IPS-15b (cell line): ENCODE measurements around the gene CLCN7.

Experiments
- H3K27me3 ChIP-seq: one replicate; pipeline ENCODE4 v1.6.1; 2013; ENCODE audit warnings: low read length; ENCODE audit not compliant: control insufficient read depth, insufficient read depth
- H3K36me3 ChIP-seq: one replicate; pipeline ENCODE4 v1.6.1; 2013; ENCODE audit warnings: low read length; ENCODE audit not compliant: control insufficient read depth, insufficient read depth
- H3K4me1 ChIP-seq: one replicate; pipeline ENCODE4 v1.6.1; 2013; ENCODE audit warnings: mild to moderate bottlenecking, low read length; ENCODE audit not compliant: control insufficient read depth, insufficient read depth
- H3K4me3 ChIP-seq: one replicate; pipeline ENCODE4 v1.5.1; 2013; ENCODE audit warnings: low read depth, low read length
- H3K9ac ChIP-seq: one replicate; pipeline ENCODE4 v1.6.1; 2013; ENCODE audit warnings: low read depth, mild to moderate bottlenecking, low read length
- H3K9me3 ChIP-seq: one replicate; pipeline ENCODE4 v1.6.1; 2013; ENCODE audit warnings: mild to moderate bottlenecking, low read length; ENCODE audit not compliant: control insufficient read depth, insufficient read depth

CLCN7 gene

GRCh38 chr16:1428511-1428910, 46.3 kb downstream of the CLCN7 start:
- Histone ChIP-seq H3K27me3 (no peaks in the 10 kb centered on the region), H3K4me3 (no peak overlapping the region), H3K36me3 (no peaks in the 10 kb centered on the region), H3K9ac (no peak overlapping the region), H3K4me1 (no peaks in the 10 kb centered on the region), H3K9me3 (no peaks in the 10 kb centered on the region)

- no peaks in the 10 kb centered on the region for H3K27me3 ChIP-seq
- no peaks in the 10 kb centered on the region for H3K9me3 ChIP-seq
- no peaks in the 10 kb centered on the region for H3K36me3 ChIP-seq
- H3K4me3 ChIP-seq = no peak overlapping the region
- no peak overlapping the region for H3K9ac ChIP-seq
- H3K4me1 ChIP-seq = no peaks in the 10 kb centered on the region
Observed at GRCh38 chr16:1427473-1428461, 47.1 kb downstream of the CLCN7 start.

GRCh38 chr16:1426734-1427471, 47.9 kb downstream of the CLCN7 start:
- no peaks in the 10 kb centered on the region for H3K9me3 ChIP-seq
- no peak overlapping the region for H3K9ac ChIP-seq
- H3K27me3 ChIP-seq = no peaks in the 10 kb centered on the region
- no peaks in the 10 kb centered on the region for H3K4me1 ChIP-seq
- no peak overlapping the region for H3K4me3 ChIP-seq
- no peaks in the 10 kb centered on the region for H3K36me3 ChIP-seq

GRCh38 chr16:1425616-1426370, 49.0 kb downstream of the CLCN7 start:
- Histone ChIP-seq H3K4me3 (no peak overlapping the region), H3K9ac (no peak overlapping the region), H3K36me3 (no peaks in the 10 kb centered on the region), H3K4me1 (no peaks in the 10 kb centered on the region), H3K27me3 (no peaks in the 10 kb centered on the region), H3K9me3 (no peaks in the 10 kb centered on the region)

- no peak overlapping the region for H3K9ac ChIP-seq
- no peaks in the 10 kb centered on the region for H3K27me3 ChIP-seq
- H3K9me3 ChIP-seq = no peaks in the 10 kb centered on the region
- H3K4me1 ChIP-seq = no peaks in the 10 kb centered on the region
- H3K4me3 ChIP-seq = no peak overlapping the region
- no peaks in the 10 kb centered on the region for H3K36me3 ChIP-seq
Observed at GRCh38 chr16:1424028-1424427, 50.8 kb downstream of the CLCN7 start.

GRCh38 chr16:1422076-1422475, 52.8 kb downstream of the CLCN7 start:
- no peaks in the 10 kb centered on the region for H3K27me3 ChIP-seq
- no peaks in the 10 kb centered on the region for H3K9me3 ChIP-seq
- H3K36me3 ChIP-seq = no peaks in the 10 kb centered on the region
- no peak overlapping the region for H3K9ac ChIP-seq
- no peaks in the 10 kb centered on the region for H3K4me1 ChIP-seq
- no peak overlapping the region for H3K4me3 ChIP-seq

- no peaks in the 10 kb centered on the region for H3K27me3 ChIP-seq
- H3K9me3 ChIP-seq = no peaks in the 10 kb centered on the region
- no peaks in the 10 kb centered on the region for H3K36me3 ChIP-seq
- peak overlapping the region; percentile 97 for H3K9ac ChIP-seq
- H3K4me3 ChIP-seq = peak overlapping the region; percentile 98
- no peaks in the 10 kb centered on the region for H3K4me1 ChIP-seq
Observed at GRCh38 chr16:1420111-1420539, 54.7 kb downstream of the CLCN7 start.

GRCh38 chr16:1416521-1416941, 58.3 kb downstream of the CLCN7 start:
- Histone ChIP-seq H3K27me3 (no peaks in the 10 kb centered on the region), H3K9me3 (no peaks in the 10 kb centered on the region), H3K9ac (no peak overlapping the region), H3K36me3 (no peaks in the 10 kb centered on the region), H3K4me1 (no peaks in the 10 kb centered on the region), H3K4me3 (no peak overlapping the region)

- H3K4me3 ChIP-seq = peak within 1 kb of the TSS; percentile 75
- H3K9me3 ChIP-seq = no peaks in the 10 kb centered on the region
- H3K4me1 ChIP-seq = no peaks in the 10 kb centered on the region
- H3K27me3 ChIP-seq = no peaks in the 10 kb centered on the region
- no peaks in the 10 kb centered on the region for H3K36me3 ChIP-seq
- H3K9ac ChIP-seq = peak within 1 kb of the TSS; percentile 47
Observed at GRCh38 chr16:1414532-1415260, 60.1 kb downstream of the CLCN7 start, which contains the start of gene UNKL. Gene UNKL, minus strand, starts transcription at chr16:1414704. Its CDS starts 13 bp downstream, at chr16:1414691.

GRCh38 chr16:1413684-1414531, 60.9 kb downstream of the CLCN7 start:
- Histone ChIP-seq H3K9me3 (no peaks in the 10 kb centered on the region), H3K4me1 (no peaks in the 10 kb centered on the region), H3K36me3 (no peaks in the 10 kb centered on the region), H3K27me3 (no peaks in the 10 kb centered on the region), H3K9ac (peak overlapping the region; percentile 47), H3K4me3 (peak overlapping the region; percentile 75)
